Neutrophil (primary cell): Measurements from ENCODE around the gene ZNF136.

Source experiments
- H3K27ac ChIP-seq: fragments of 200-600 bp; sonication (generic); 2 replicates; pipeline ENCODE4 v1.5.1; 2016; ENCODE audit warnings: mild to moderate bottlenecking, moderate library complexity
- H3K27me3 ChIP-seq: fragments of 200-600 bp; sonication (generic); 2 replicates; pipeline ENCODE4 v1.6.0; 2016; ENCODE audit warnings: mild to moderate bottlenecking
- H3K36me3 ChIP-seq: fragments of 200-600 bp; sonication (generic); 2 replicates; pipeline ENCODE4 v1.5.1; 2017
- H3K4me1 ChIP-seq, 2 experiments: fragments of 200-600 bp in 1 of 2; sonication (generic) in 1 of 2; 1 replicate in 1 of 2; 2 replicates in 1 of 2; pipeline versions ENCODE4 v1.5.1 to v1.6.1; 2013 to 2016; ENCODE audit warnings: low read depth in 1 of 2, low read length in 1 of 2, mild to moderate bottlenecking in 1 of 2, moderate library complexity in 1 of 2; ENCODE audit not compliant: control insufficient read depth in 1 of 2, insufficient read depth in 1 of 2
- H3K4me3 ChIP-seq, 2 experiments: fragments of 200-600 bp in 1 of 2; sonication (generic) in 1 of 2; 1 replicate in 1 of 2; 2 replicates in 1 of 2; pipeline ENCODE4 v1.5.1; 2013 to 2016; ENCODE audit warnings: low read depth in 1 of 2, low read length in 1 of 2, mild to moderate bottlenecking in 1 of 2, moderate library complexity in 1 of 2
- H3K9me3 ChIP-seq: fragments of 200-600 bp; sonication (generic); 2 replicates; pipeline ENCODE4 v1.5.1; 2016
- CTCF ChIP-seq: fragments of 200-600 bp; sonication (generic); IDR thresholded peaks from 2 replicates; pipeline ENCODE4 v1.5.1; 2016; ENCODE audit warnings: antibody characterized with exemption

ZNF136 gene

GRCh38 chr19:12232961-12233360 is 70.1 kb downstream of the ZNF136 start:
- Histone ChIP-seq H3K27ac (no peak overlapping the region), H3K27me3 (no peaks in the 10 kb centered on the region), H3K9me3 (peaks cover 15% of the 10 kb centered on the region), H3K4me3 (no peak overlapping the region), H3K4me1 (no peaks in the 10 kb centered on the region), H3K36me3 (no peaks in the 10 kb centered on the region)
- TF ChIP-seq CTCF, result no peak

GRCh38 chr19:12237143-12237839 is 74.4 kb downstream of the ZNF136 start:
- H3K27ac ChIP-seq, result no peak overlapping the region
- no peaks in the 10 kb centered on the region for H3K4me1 ChIP-seq
- H3K36me3 ChIP-seq, result no peaks in the 10 kb centered on the region
- no peaks in the 10 kb centered on the region for H3K27me3 ChIP-seq
- no peak overlapping the region for H3K4me3 ChIP-seq
- H3K9me3 ChIP-seq, result peaks cover 18% of the 10 kb centered on the region
- TF ChIP-seq CTCF, result no peak
